Measurements from ENCODE around the gene NR2F1.

The NR2F1 gene

DNA sequence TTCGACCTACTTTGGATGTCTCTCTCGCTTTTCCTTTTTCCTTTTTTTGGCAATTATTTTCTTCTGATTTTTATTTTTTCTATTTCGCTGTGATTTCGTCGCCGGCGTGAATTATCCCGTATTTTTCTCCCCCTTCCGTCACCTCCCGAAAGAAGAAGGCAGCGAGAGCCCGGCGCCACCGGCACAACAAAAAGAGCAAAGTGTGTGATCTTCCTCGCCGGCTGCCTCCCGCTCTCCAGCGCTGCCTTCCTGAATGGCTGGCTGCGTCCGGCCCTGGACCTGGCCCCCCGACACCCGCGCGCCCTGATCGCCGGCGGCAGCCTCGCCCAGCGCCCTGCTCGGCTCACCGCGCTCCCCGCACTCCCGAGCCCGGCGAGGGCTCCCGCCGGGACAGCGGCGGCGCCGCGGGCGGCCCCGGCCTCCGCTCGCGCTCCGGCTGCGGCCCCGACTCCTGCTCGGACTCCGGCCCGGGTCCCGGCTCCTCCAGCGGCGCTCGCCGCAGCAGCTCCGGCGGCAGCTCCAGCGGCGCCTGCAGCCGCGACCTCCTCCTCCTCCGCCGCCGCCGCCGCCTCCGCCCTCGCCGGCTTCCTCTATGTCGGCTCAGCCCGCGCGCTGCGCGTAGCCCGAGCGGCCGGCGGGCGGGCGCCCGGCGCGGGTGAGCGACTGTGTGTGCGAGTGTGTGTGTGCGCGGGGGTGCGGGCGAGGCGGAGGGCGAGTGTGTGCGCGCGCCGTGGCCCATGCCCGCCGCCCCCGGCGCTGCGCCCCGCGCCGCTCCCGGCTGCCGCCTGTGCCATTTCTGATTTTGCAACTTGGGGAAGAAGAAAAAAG lies 960 bp downstream of the NR2F1 start:
- DNase-seq (ENCODE audit: low read depth), result no peak
- TF ChIP-seq CTCF (IDR thresholded peaks at IDR 0.05; ENCODE audit: low read depth, low read length, missing control alignments), result no peak
- peak overlapping the region; percentile 98 for H3K4me3 ChIP-seq (ENCODE audit: low read depth, low read length)
- in situ Hi-C loops (cut with HindIII; ENCODE audit: low sequenced_read_pairs), result no loop called here

- H3K4me3 ChIP-seq (ENCODE audit: low read depth, low read length), result peak overlapping the region; percentile 98
- no peak for DNase-seq (ENCODE audit: low read depth)
- TF ChIP-seq CTCF (IDR thresholded peaks at IDR 0.05; ENCODE audit: low read depth, low read length, missing control alignments), result no peak
- in situ Hi-C loops (cut with HindIII; ENCODE audit: low sequenced_read_pairs), result no loop called here
Measured at GRCh38 chr5:93584596-93585040, 1.6 kb downstream of the NR2F1 start.

DNA sequence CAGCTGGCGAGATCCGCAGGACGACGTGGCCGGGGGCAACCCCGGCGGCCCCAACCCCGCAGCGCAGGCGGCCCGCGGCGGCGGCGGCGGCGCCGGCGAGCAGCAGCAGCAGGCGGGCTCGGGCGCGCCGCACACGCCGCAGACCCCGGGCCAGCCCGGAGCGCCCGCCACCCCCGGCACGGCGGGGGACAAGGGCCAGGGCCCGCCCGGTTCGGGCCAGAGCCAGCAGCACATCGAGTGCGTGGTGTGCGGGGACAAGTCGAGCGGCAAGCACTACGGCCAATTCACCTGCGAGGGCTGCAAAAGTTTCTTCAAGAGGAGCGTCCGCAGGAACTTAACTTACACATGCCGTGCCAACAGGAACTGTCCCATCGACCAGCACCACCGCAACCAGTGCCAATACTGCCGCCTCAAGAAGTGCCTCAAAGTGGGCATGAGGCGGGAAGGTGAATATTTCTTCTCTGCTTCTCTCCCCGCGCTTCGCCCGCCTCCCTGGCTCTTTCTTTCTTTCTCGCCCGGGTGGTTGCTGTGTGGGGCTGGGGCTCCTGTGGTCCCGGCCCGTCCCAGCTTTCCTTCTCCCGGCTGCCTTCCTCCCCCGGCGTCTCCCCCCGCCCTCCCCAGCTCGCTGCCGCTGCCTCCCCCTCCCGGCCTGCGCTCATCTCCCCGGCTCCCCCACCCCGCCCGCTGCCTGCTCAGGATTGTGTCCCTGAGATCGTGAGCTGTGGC lies 2.2 kb downstream of the NR2F1 start:
- H3K4me3 ChIP-seq (ENCODE audit: low read depth, low read length), result peak overlapping the region; percentile 98
- no peak for TF ChIP-seq CTCF (IDR thresholded peaks at IDR 0.05; ENCODE audit: low read depth, low read length, missing control alignments)
- in situ Hi-C loops (cut with HindIII; ENCODE audit: low sequenced_read_pairs), result no loop called here
- no peak for DNase-seq (ENCODE audit: low read depth)

GRCh38 chr5:93585767-93586385 lies 2.9 kb downstream of the NR2F1 start:
- TF ChIP-seq CTCF (IDR thresholded peaks at IDR 0.05; ENCODE audit: low read depth, low read length, missing control alignments), result no peak
- no peak for DNase-seq (ENCODE audit: low read depth)
- in situ Hi-C loops (cut with HindIII; ENCODE audit: low sequenced_read_pairs), result no loop called here
- peak overlapping the region; percentile 98 for H3K4me3 ChIP-seq (ENCODE audit: low read depth, low read length)

- no peak for TF ChIP-seq CTCF (IDR thresholded peaks at IDR 0.05; ENCODE audit: low read depth, low read length, missing control alignments)
- peak overlapping the region; percentile 98 for H3K4me3 ChIP-seq (ENCODE audit: low read depth, low read length)
- no peak for DNase-seq (ENCODE audit: low read depth)
- in situ Hi-C loops (cut with HindIII; ENCODE audit: low sequenced_read_pairs), result no loop called here
Measured at GRCh38 chr5:93586736-93587596, 3.9 kb downstream of the NR2F1 start.
